ENCODE measurements around the gene CHCHD3.

- TF ChIP-seq CEBPB (IDR thresholded peaks at IDR 0.05; ENCODE audit: low read depth, low read length) (no peak), MXI1 (IDR thresholded peaks at IDR 0.05; ENCODE audit: borderline replicate concordance, low read depth, low read length) (no peak), CTCF (conservative IDR thresholded peaks at IDR 0.05; ENCODE audit: low read depth, low read length) (no peak)
These were observed 39.4 kb upstream of the CHCHD3 start for GRCh38 chr7:133121175-133121844.
